Peyer's patch (tissue), 4 donors: Measurements from ENCODE around the gene FSIP1.

ENCODE experiments used
- POLR2A ChIP-seq, 2 donors: fragments of 450-650 bp; IDR thresholded peaks; one replicate each; pipeline ENCODE4 v1.5.1; 2017; ENCODE audit warnings: antibody characterized with exemption in 2 of 2, mild to moderate bottlenecking in 2 of 2, moderate library complexity in 2 of 2
- TF ChIP-seq, protein P1 (sequence below), 6 experiments: fragments of 450-650 bp in 4 of 6; fragments of 200-600 bp in 2 of 6; sonication (generic) in 1 of 6; IDR thresholded peaks; one replicate each; pipeline ENCODE4 v1.5.1; 2017 to 2019; ENCODE audit warnings: antibody characterized with exemption in 6 of 6, mild to moderate bottlenecking in 3 of 6, moderate library complexity in 1 of 6

DNA sequence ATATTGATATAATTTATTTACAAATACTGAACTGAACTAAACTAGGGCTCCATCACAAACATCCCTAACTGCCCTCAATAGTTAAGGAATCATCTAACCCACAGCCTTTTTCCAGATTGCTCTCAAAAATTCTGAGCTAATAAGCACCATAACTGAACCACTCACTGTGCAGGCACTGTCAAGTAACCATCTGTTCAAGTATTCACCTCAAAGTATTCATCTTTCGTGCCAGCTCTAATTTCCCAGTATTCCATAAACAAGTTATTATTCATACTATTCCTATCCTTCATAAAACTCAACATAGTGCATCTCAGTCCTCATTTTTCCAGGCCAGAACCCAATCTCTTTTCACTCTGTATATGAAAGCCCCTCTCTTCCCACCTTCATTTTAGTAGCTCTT lies 160.7 kb downstream of the FSIP1 start:
- TF ChIP-seq, protein P1, sequence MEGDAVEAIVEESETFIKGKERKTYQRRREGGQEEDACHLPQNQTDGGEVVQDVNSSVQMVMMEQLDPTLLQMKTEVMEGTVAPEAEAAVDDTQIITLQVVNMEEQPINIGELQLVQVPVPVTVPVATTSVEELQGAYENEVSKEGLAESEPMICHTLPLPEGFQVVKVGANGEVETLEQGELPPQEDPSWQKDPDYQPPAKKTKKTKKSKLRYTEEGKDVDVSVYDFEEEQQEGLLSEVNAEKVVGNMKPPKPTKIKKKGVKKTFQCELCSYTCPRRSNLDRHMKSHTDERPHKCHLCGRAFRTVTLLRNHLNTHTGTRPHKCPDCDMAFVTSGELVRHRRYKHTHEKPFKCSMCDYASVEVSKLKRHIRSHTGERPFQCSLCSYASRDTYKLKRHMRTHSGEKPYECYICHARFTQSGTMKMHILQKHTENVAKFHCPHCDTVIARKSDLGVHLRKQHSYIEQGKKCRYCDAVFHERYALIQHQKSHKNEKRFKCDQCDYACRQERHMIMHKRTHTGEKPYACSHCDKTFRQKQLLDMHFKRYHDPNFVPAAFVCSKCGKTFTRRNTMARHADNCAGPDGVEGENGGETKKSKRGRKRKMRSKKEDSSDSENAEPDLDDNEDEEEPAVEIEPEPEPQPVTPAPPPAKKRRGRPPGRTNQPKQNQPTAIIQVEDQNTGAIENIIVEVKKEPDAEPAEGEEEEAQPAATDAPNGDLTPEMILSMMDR (IDR thresholded peaks at IDR 0.05) = no peak
- TF ChIP-seq POLR2A (IDR thresholded peaks at IDR 0.05) = no peak
